Heart left ventricle (tissue), 16 donors: ENCODE measurements around the gene KNDC1. TPM values are rescaled to one million over a fixed set of nuclear protein-coding genes. Genes with fewer than 3 reads are reported as not detected.

Experiments used
- ATAC-seq, 4 donors: fragments of 200-7000 bp; cut with Tn5 transposase; one replicate each; pipeline ENCODE4 v1.9.1; 2020 to 2022; ENCODE audit warnings: moderate library complexity in 4 of 4, mild to moderate bottlenecking in 3 of 4, moderate number of reproducible peaks in 1 of 4
- DNase-seq, 5 donors: peaks; one replicate each; pipeline ENCODE4 v3.0.0-alpha.2; 2020
- H3K27ac ChIP-seq, 12 donors: fragments of 200-600 bp; sonication (generic) in 4 of 12; one replicate each; pipeline versions ENCODE4 v1.5.0 to v1.8.0; 2016 to 2022; ENCODE audit warnings: mild to moderate bottlenecking in 2 of 12
- H3K27me3 ChIP-seq, 9 donors: fragments of 200-600 bp; sonication (generic) in 2 of 9; one replicate each; pipeline versions ENCODE4 v1.5.1 to v1.8.0; 2016 to 2022; ENCODE audit warnings: mild to moderate bottlenecking in 3 of 9
- H3K36me3 ChIP-seq, 9 donors: fragments of 200-600 bp; sonication (generic) in 2 of 9; one replicate each; pipeline versions ENCODE4 v1.5.0 to v1.8.0; 2018 to 2022; ENCODE audit warnings: mild to moderate bottlenecking in 2 of 9
- H3K4me1 ChIP-seq, 12 donors: fragments of 200-600 bp; sonication (generic) in 4 of 12; one replicate each; pipeline versions ENCODE4 v1.5.0 to v1.8.0; 2016 to 2022; ENCODE audit warnings: mild to moderate bottlenecking in 3 of 12
- H3K4me3 ChIP-seq, 12 donors: fragments of 200-600 bp; sonication (generic) in 4 of 12; one replicate each; pipeline versions ENCODE4 v1.5.0 to v1.8.0; 2017 to 2022; ENCODE audit warnings: mild to moderate bottlenecking in 9 of 12, moderate library complexity in 4 of 12
- H3K9me3 ChIP-seq, 12 donors: fragments of 200-600 bp; sonication (generic) in 4 of 12; one replicate each; pipeline versions ENCODE4 v1.5.0 to v1.8.0; 2016 to 2022; ENCODE audit warnings: mild to moderate bottlenecking in 1 of 12
- CTCF ChIP-seq, 12 donors: fragments of 200-600 bp; sonication (generic) in 4 of 12; IDR thresholded peaks; one replicate each; pipeline versions ENCODE4 v1.5.0 to v1.8.0; 2018 to 2022; ENCODE audit warnings: antibody characterized with exemption in 12 of 12, mild to moderate bottlenecking in 5 of 12
- POLR2A ChIP-seq, 2 donors: fragments of 450-650 bp; IDR thresholded peaks; one replicate each; pipeline ENCODE4 v1.6.1; 2017; ENCODE audit warnings: antibody characterized with exemption in 2 of 2, mild to moderate bottlenecking in 2 of 2, moderate library complexity in 2 of 2
- WGBS, 4 donors: extraction: QIAGEN DNeasy Blood & Tissue Kit in 2 of 4; methylation state at CpG; one replicate each; pipeline versions ENCODE4 v1.1.5 to v1.1.7; 2013 to 2018; 5-methylcytosine and 5-hydroxymethylcytosine counted together
- intact Hi-C, 10 donors: fragments of 100-400 bp; cut with DNase I; formaldehyde crosslinking; loops; one replicate each; pipeline versions ENCODE4 v1.11.1 to v1.14.2; 2022
- polyA plus RNA-seq, 2 donors: library from polyadenylated mRNA; stranded (reverse); fragments of 200-250 nt; gene quantifications; one replicate each; pipeline ENCODE4 v1.2.3, GENCODE V29; 2013
- total RNA-seq, 9 donors: library from RNA; depleted of rRNA in 2 of 9; stranded (reverse); fragments of >200 nt in 2 of 9; fragmentation: NEBNext Ultra II Directional in 3 of 9; extraction: Animal tissue kit (Norgen Biotek cat#: 25700) in 3 of 9; gene quantifications; one replicate each; pipeline versions ENCODE4 v1.1.0 to v1.2.4, GENCODE V29; 2016 to 2023
- donor health status: ischemic (EF 13 %, LVEDD 7.1; RV severe dilation, severe dysfunction).
- donor health status: healthy with polysubstance abuse.
- donor health status: DM: no; HTN: yes; CAD: no.
- donor health status: DM: no; HTN: no; CAD: no.
- donor health status: ischemic (EF 25% LVEDD 6.9; RV normal size, moderate dysfunction).
- donor health status: ischemic (EF 25% LVEDD 5.7; RV mildly dilated, moderate dysfunction).
- donor health status: healthy.
- donor health status: DM: yes; HTN: yes; CAD: no.
- donor health status: ischemic (EF 35%, LVEDD 5.7; RV mildly dilated, moderate dysfunction).
- donor health status: nonischemic (EF 11% LVEDD 7.7; RV severe dilation, severe dysfunction).
- donor health status: DM: yes; HTN: yes; CAD: no.
- donor health status: PGD.
- donor health status: ischemic (EF 29% LVEDD 5.4; RV normal size, mild dysfunction).
- donor health status: nonischemic (EF 23%, LVEDD 6.1; RV moderate dilation, normal function).

The KNDC1 gene
- total and polyA plus RNA-seq, 11 donors = 0.04 to 2.9 (median 0.10) TPM; not detected in 3

GRCh38 chr10:133126431-133127290, 33.4 kb upstream of the KNDC1 start:
- peak in 3 of 5 donors; percentile 10 to 59 (median 18) for DNase-seq
- ATAC-seq = no peak
- 90 to 93% (median 92%) methylated on average over 33 to 57 of the region's 57 CpGs for WGBS, 4 donors
- H3K27ac ChIP-seq = no peak overlapping the region
- no peak overlapping the region for H3K4me3 ChIP-seq
- H3K27me3 ChIP-seq = peaks cover 0 to 37% (median 0%) of the 10 kb centered on the region in 9 donors
- no peaks in the 10 kb centered on the region for H3K36me3 ChIP-seq
- peaks cover 0 to 12% (median 0%) of the 10 kb centered on the region in 12 donors for H3K4me1 ChIP-seq
- H3K9me3 ChIP-seq = no peaks in the 10 kb centered on the region
- intact Hi-C loops = loop anchor here in 5 of 10 donors (10.0 kb wide), 6 partner anchors 182 to 672 kb away; partner anchors contain the start of gene CFAP46 (in 1 of the 5)
- no peak for TF ChIP-seq POLR2A (IDR thresholded peaks at IDR 0.05)
- TF ChIP-seq CTCF (IDR thresholded peaks at IDR 0.05) = no peak

- DNase-seq (peak in 3 of 5 donors; percentile 10 to 44 (median 12)), ATAC-seq (no peak)
- no peak overlapping the region for H3K4me3 ChIP-seq
- no peaks in the 10 kb centered on the region for H3K36me3 ChIP-seq
- no peak overlapping the region for H3K27ac ChIP-seq
- TF ChIP-seq POLR2A (IDR thresholded peaks at IDR 0.05) = no peak
- TF ChIP-seq CTCF (IDR thresholded peaks at IDR 0.05) = no peak
- 79 to 94% (median 85%) methylated on average over 26 to 36 of the region's 36 CpGs for WGBS, 4 donors
- H3K9me3 ChIP-seq = no peaks in the 10 kb centered on the region
- intact Hi-C loops = loop anchor here in 5 of 10 donors (10.0 kb wide), 6 partner anchors 183 to 673 kb away; partner anchors contain the start of gene CFAP46 (in 1 of the 5)
- H3K4me1 ChIP-seq = peaks cover 0 to 12% (median 0%) of the 10 kb centered on the region in 12 donors
- peaks cover 0 to 37% (median 0%) of the 10 kb centered on the region in 9 donors for H3K27me3 ChIP-seq
Observed at GRCh38 chr10:133127291-133128125, 32.5 kb upstream of the KNDC1 start.

- Histone ChIP-seq H3K27ac (no peak overlapping the region), H3K36me3 (no peaks in the 10 kb centered on the region), H3K4me1 (peaks cover 0 to 12% (median 0%) of the 10 kb centered on the region in 12 donors), H3K9me3 (no peaks in the 10 kb centered on the region), H3K4me3 (no peak overlapping the region), H3K27me3 (peaks cover 0 to 31% (median 0%) of the 10 kb centered on the region in 9 donors)
- peak in 4 of 5 donors; percentile 14 to 47 (median 18) for DNase-seq
- 95 to 98% (median 96%) methylated on average over 68 to 83 of the region's 83 CpGs for WGBS, 4 donors
- ATAC-seq = no peak
- TF ChIP-seq CTCF (IDR thresholded peaks at IDR 0.05) (no peak), POLR2A (IDR thresholded peaks at IDR 0.05) (no peak)
- intact Hi-C loops = loop anchor here in 5 of 10 donors (10.0 kb wide), 6 partner anchors 184 to 674 kb away; partner anchors contain the start of gene CFAP46 (in 1 of the 5)
Observed at GRCh38 chr10:133128126-133129070, 31.6 kb upstream of the KNDC1 start.
